Ishikawa (cell line): ENCODE results near the gene TPST2.

ENCODE experiments used
- NFIC ChIP-seq: IDR thresholded peaks from 2 replicates; pipeline ENCODE4 v1.6.1; 2012
- YY1 ChIP-seq: IDR thresholded peaks from 2 replicates; pipeline ENCODE4 v1.6.1; 2012; ENCODE audit warnings: low read depth

DNA sequence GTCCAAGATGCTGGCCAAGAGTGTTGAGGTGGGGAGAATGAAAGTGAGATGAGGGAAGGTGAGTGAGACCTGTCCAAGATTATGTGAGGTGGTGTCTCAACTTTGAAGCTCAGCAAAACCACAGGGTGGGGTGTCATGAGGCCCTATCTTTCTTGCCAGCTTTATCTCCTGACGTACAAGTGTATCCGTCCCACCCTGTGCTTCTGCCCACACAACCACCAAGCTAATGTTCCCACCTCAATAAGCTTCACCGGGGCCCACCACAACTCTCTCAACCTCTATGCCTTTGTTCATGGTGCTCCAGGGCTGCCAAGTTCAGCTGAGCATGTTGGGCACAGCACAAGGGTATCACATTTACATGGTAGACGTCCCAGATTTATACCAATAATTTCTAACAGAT is 7.1 kb upstream of the TPST2 start:
- TF ChIP-seq NFIC (no peak), YY1 (no peak)
